ENCODE data around the gene CRY1. TPM values are rescaled to one million over a fixed set of nuclear protein-coding genes. Genes with fewer than 3 reads are reported as not detected.
A peak's percentile ranks its signal among the peaks of the same experiment; 100 is the strongest.

The CRY1 gene
- total and polyA plus RNA-seq, 9 of the 15 experiments (the other 6 are each of a cell fraction or from before 2014, with no cell fraction given), result 8.7 to 33.3 (median 25.2) TPM

GRCh38 chr12:107093417-107094182 lies at the start of gene CRY1 (continued):
- no peak for TF ChIP-seq FOXK1 (CRISPR knock-in tag; IDR thresholded peaks at IDR 0.05; ENCODE audit: borderline replicate concordance)
- no peak for TF ChIP-seq CBX5 (IDR thresholded peaks at IDR 0.05; ENCODE audit: borderline replicate concordance, low read depth)
- no peak for TF ChIP-seq JUNB (CRISPR knock-in tag; conservative IDR thresholded peaks at IDR 0.05)
- TF ChIP-seq MBD1 (CRISPR knock-in tag; IDR thresholded peaks at IDR 0.05), result no peak
- peak; percentile 64 for TF ChIP-seq LCOR (CRISPR knock-in tag; IDR thresholded peaks at IDR 0.05)
- peak; percentile 78 for TF ChIP-seq CXXC5 (CRISPR knock-in tag; IDR thresholded peaks at IDR 0.05)
- TF ChIP-seq ZNF212 (CRISPR knock-in tag; IDR thresholded peaks at IDR 0.05), result no peak
- 0 out of 2 replicates have a peak, but pooled peaks have one; percentile 19 for TF ChIP-seq PML (IDR thresholded peaks at IDR 0.05; ENCODE audit: low read length)
- TF ChIP-seq, protein P1, sequence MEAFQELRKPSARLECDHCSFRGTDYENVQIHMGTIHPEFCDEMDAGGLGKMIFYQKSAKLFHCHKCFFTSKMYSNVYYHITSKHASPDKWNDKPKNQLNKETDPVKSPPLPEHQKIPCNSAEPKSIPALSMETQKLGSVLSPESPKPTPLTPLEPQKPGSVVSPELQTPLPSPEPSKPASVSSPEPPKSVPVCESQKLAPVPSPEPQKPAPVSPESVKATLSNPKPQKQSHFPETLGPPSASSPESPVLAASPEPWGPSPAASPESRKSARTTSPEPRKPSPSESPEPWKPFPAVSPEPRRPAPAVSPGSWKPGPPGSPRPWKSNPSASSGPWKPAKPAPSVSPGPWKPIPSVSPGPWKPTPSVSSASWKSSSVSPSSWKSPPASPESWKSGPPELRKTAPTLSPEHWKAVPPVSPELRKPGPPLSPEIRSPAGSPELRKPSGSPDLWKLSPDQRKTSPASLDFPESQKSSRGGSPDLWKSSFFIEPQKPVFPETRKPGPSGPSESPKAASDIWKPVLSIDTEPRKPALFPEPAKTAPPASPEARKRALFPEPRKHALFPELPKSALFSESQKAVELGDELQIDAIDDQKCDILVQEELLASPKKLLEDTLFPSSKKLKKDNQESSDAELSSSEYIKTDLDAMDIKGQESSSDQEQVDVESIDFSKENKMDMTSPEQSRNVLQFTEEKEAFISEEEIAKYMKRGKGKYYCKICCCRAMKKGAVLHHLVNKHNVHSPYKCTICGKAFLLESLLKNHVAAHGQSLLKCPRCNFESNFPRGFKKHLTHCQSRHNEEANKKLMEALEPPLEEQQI (IDR thresholded peaks at IDR 0.05), result no peak
- TF ChIP-seq, protein P2, sequence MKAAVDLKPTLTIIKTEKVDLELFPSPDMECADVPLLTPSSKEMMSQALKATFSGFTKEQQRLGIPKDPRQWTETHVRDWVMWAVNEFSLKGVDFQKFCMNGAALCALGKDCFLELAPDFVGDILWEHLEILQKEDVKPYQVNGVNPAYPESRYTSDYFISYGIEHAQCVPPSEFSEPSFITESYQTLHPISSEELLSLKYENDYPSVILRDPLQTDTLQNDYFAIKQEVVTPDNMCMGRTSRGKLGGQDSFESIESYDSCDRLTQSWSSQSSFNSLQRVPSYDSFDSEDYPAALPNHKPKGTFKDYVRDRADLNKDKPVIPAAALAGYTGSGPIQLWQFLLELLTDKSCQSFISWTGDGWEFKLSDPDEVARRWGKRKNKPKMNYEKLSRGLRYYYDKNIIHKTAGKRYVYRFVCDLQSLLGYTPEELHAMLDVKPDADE (conservative IDR thresholded peaks at IDR 0.05; ENCODE audit: control insufficient read depth, low read depth, low read length), result peak; percentile 67; the same call in 1 of the 2 replicates
- no peak for TF ChIP-seq GABPB2 (CRISPR knock-in tag; conservative IDR thresholded peaks at IDR 0.05)
- TF ChIP-seq CHCHD3 (CRISPR knock-in tag; IDR thresholded peaks at IDR 0.05), result no peak
- TF ChIP-seq MCM3 (IDR thresholded peaks at IDR 0.05), result no peak
- TF ChIP-seq ZNF184 (CRISPR knock-in tag; IDR thresholded peaks at IDR 0.05), result no peak
- no peak for TF ChIP-seq HBP1 (CRISPR knock-in tag; IDR thresholded peaks at IDR 0.05)
- TF ChIP-seq, protein P3, sequence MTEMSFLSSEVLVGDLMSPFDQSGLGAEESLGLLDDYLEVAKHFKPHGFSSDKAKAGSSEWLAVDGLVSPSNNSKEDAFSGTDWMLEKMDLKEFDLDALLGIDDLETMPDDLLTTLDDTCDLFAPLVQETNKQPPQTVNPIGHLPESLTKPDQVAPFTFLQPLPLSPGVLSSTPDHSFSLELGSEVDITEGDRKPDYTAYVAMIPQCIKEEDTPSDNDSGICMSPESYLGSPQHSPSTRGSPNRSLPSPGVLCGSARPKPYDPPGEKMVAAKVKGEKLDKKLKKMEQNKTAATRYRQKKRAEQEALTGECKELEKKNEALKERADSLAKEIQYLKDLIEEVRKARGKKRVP (CRISPR knock-in tag; IDR thresholded peaks at IDR 0.05), result no peak
- no peak for TF ChIP-seq HEY1 (CRISPR knock-in tag; IDR thresholded peaks at IDR 0.05; ENCODE audit: borderline replicate concordance)
- TF ChIP-seq KLF10 (CRISPR knock-in tag; IDR thresholded peaks at IDR 0.05), result no peak
- peak; percentile 92 to 94 for TF ChIP-seq NRF1 (conservative IDR thresholded peaks at IDR 0.05 in 1 of 2, IDR thresholded peaks at IDR 0.05 in 1 of 2)
- no peak for TF ChIP-seq GATA2 (CRISPR knock-in tag; IDR thresholded peaks at IDR 0.05)
- TF ChIP-seq ZNF699 (CRISPR knock-in tag; IDR thresholded peaks at IDR 0.05; ENCODE audit: insufficient replicate concordance), result no peak
- no peak for TF ChIP-seq CC2D1A (IDR thresholded peaks at IDR 0.05)
- no peak for TF ChIP-seq ZEB2 (IDR thresholded peaks at IDR 0.05)

Measured in K562 (cell line).